K562 (cell line): ENCODE data around the gene LRP1B. TPM values are rescaled to one million over a fixed set of nuclear protein-coding genes. Genes with fewer than 3 reads are reported as not detected.

Experiments used
- ATAC-seq: fragments of 200-7000 bp; cut with Tn5 transposase; 3 replicates; pipeline ENCODE4 v1.9.1; 2020; ENCODE audit warnings: moderate library complexity
- BruUV-seq: library from RNA; stranded (reverse); fragments of 400-500 nt; replicated peaks from 2 replicates; lab custom pipeline; 2021; lab: Mats Ljungman, UMichigan
- CTCF ChIA-PET: fragments of 300-600 bp; formaldehyde crosslinking; extraction: SDS; loops from one replicate; lab custom pipeline; 2021; ENCODE audit warnings: low intra/inter-chr PET ratio; lab: Yijun Ruan, JAX
- POLR2A ChIA-PET: fragments of 300-600, 350-650 bp; sonication (Branson Sonifier 250); formaldehyde crosslinking; extraction: SDS; loops from one replicate; lab custom pipeline; 2021; ENCODE audit warnings: antibody characterized with exemption, inconsistent platforms; lab: Yijun Ruan, JAX
- DNase-seq, 4 experiments: peaks; one replicate each; pipeline versions ENCODE4 v3.0.0 to v3.0.0-alpha.2; 2011 to 2018; ENCODE audit warnings: low spot score in 3 of 4, mixed read lengths in 3 of 4; ENCODE audit errors: extremely low read depth in 1 of 4
- FAIRE-seq: peaks from 2 replicates; lab custom pipeline; 2011; peaks lifted over from hg19 to GRCh38; lab: Jason Lieb, UNC
- H2AFZ ChIP-seq: 2 replicates; pipeline ENCODE4 v1.6.0; 2011; ENCODE audit warnings: low read depth, low read length, control low read depth, inconsistent platforms
- H3K27ac ChIP-seq: fragments of 200-600 bp; 3 replicates; pipeline ENCODE4 v1.8.0; 2011; ENCODE audit warnings: low read depth, mild to moderate bottlenecking, control low read depth, inconsistent platforms, low read length, moderate library complexity, mixed read lengths; ENCODE audit errors: extremely low read depth
- H3K27me3 ChIP-seq, 2 experiments: fragments of 300-600 bp in 1 of 2; 2 replicates in 1 of 2; 3 replicates in 1 of 2; pipeline versions ENCODE4 v1.6.0 to v1.8.0; 2011; ENCODE audit warnings: inconsistent platforms in 2 of 2, low read length in 2 of 2, mild to moderate bottlenecking in 1 of 2, mixed read lengths in 1 of 2, moderate library complexity in 1 of 2; ENCODE audit not compliant: control insufficient read depth in 2 of 2, insufficient read depth in 2 of 2
- H3K36me3 ChIP-seq: fragments of 300-600 bp; 3 replicates; pipeline ENCODE4 v1.8.0; 2011; ENCODE audit warnings: mild to moderate bottlenecking, low read length, inconsistent platforms; ENCODE audit not compliant: control insufficient read depth, insufficient read depth
- H3K4me1 ChIP-seq, 2 experiments: fragments of 200-600 bp in 1 of 2; replicated peaks in 1 of 2; 2 replicates in 1 of 2; 3 replicates in 1 of 2; pipeline versions ENCODE4 v1.5.1 to v1.8.0; 2011; ENCODE audit warnings: inconsistent platforms in 2 of 2, low read length in 2 of 2, mild to moderate bottlenecking in 1 of 2, mixed read lengths in 1 of 2, moderate library complexity in 1 of 2; ENCODE audit not compliant: control insufficient read depth in 2 of 2, insufficient read depth in 2 of 2
- H3K4me2 ChIP-seq: 2 replicates; pipeline ENCODE4 v1.6.1; 2011; ENCODE audit warnings: low read length, control low read depth, inconsistent platforms, mixed read lengths; ENCODE audit not compliant: insufficient read depth
- H3K4me3 ChIP-seq: fragments of 200-600 bp; sonication (generic), shearing (Covaris generic); 2 replicates; pipeline ENCODE4 v1.5.1; 2016; ENCODE audit warnings: control low read depth, inconsistent platforms
- H3K79me2 ChIP-seq: fragments of 200-600 bp; 3 replicates; pipeline ENCODE4 v1.8.0; 2011; ENCODE audit warnings: low read length, inconsistent platforms; ENCODE audit not compliant: control insufficient read depth, insufficient read depth
- H3K9ac ChIP-seq, 2 experiments: 2 replicates each; pipeline versions ENCODE4 v1.6.0 to v1.6.1; 2011; ENCODE audit warnings: low read depth in 2 of 2, low read length in 2 of 2, control low read depth in 1 of 2, inconsistent platforms in 1 of 2, mild to moderate bottlenecking in 1 of 2, mixed read lengths in 1 of 2; ENCODE audit not compliant: insufficient read depth in 1 of 2
- H3K9me1 ChIP-seq: one replicate; pipeline ENCODE4 v1.6.0; 2011; ENCODE audit warnings: inconsistent platforms, mild to moderate bottlenecking, low read length, moderate library complexity; ENCODE audit not compliant: control insufficient read depth, insufficient read depth
- H3K9me3 ChIP-seq: replicated peaks from 2 replicates; pipeline ENCODE4 v1.5.1; 2011; ENCODE audit warnings: low read depth, low read length, inconsistent platforms; ENCODE audit not compliant: control insufficient read depth, insufficient read depth
- H4K20me1 ChIP-seq: replicated peaks from 2 replicates; pipeline ENCODE4 v1.6.1; 2011; ENCODE audit warnings: low read length, inconsistent platforms, mixed read lengths; ENCODE audit not compliant: control insufficient read depth, insufficient read depth
- BCOR ChIP-seq: fragments of 450-650 bp; IDR thresholded peaks from 2 replicates; pipeline ENCODE4 v1.6.1; 2016
- JUNB ChIP-seq: fragments of 450-650 bp; formaldehyde crosslinking; conservative IDR thresholded peaks from 2 replicates; pipeline ENCODE4 v1.4.0; 2020; ENCODE audit warnings: mild to moderate bottlenecking
- KDM1A ChIP-seq, 2 experiments: fragments of 450-650 bp; IDR thresholded peaks; 2 replicates each; pipeline ENCODE4 v1.6.1; 2016; ENCODE audit warnings: mild to moderate bottlenecking in 2 of 2
- KDM4B ChIP-seq, 2 experiments: fragments of 450-650 bp in 1 of 2; sonication (generic) in 1 of 2; IDR thresholded peaks; 2 replicates each; pipeline ENCODE4 v1.6.1; 2016 to 2017; ENCODE audit warnings: borderline replicate concordance in 2 of 2, antibody characterized with exemption in 1 of 2, low read depth in 1 of 2, mild to moderate bottlenecking in 1 of 2
- NCOA2 ChIP-seq, 2 experiments: fragments of 450-650 bp; IDR thresholded peaks; 2 replicates each; pipeline ENCODE4 v1.6.1; 2018; ENCODE audit warnings: mild to moderate bottlenecking in 2 of 2, moderate library complexity in 1 of 2; ENCODE audit not compliant: partially characterized antibody in 2 of 2
- RBM15 ChIP-seq: fragments of 200-400 bp; formaldehyde crosslinking; IDR thresholded peaks from 2 replicates; pipeline ENCODE4 v1.6.1; 2018; ENCODE audit warnings: mild to moderate bottlenecking, low read length, moderate library complexity; ENCODE audit not compliant: insufficient read depth
- ZBTB7A ChIP-seq: IDR thresholded peaks from 2 replicates; pipeline ENCODE4 v1.6.1; 2011; ENCODE audit warnings: low read depth, mild to moderate bottlenecking, low read length, moderate library complexity, borderline replicate concordance; ENCODE audit not compliant: control insufficient read depth
- ZNF239 ChIP-seq: fragments of 250-450 bp; sonication (Bioruptor Pico); IDR thresholded peaks from 2 replicates; pipeline ENCODE4 v1.4.0; 2020; ENCODE audit warnings: mild to moderate bottlenecking
- ZNF584 ChIP-seq: fragments of 200-800 bp; sonication (Bioruptor generic); IDR thresholded peaks from 2 replicates; pipeline ENCODE4 v1.6.1; 2016; ENCODE audit warnings: low read depth, mild to moderate bottlenecking, missing genetic modification characterization, missing compliant biosample characterization
- WGBS: fragments of 100-300 bp; shearing (Covaris generic); methylation state at CpG from one replicate; pipeline ENCODE4 v1.1.6; 2016; ENCODE audit warnings: low coverage, mixed read lengths; ENCODE audit not compliant: insufficient coverage; ENCODE audit errors: missing lambda C conversion rate; 5-methylcytosine and 5-hydroxymethylcytosine counted together
- in situ Hi-C: fragments of 300-500 bp; cut with MboI; formaldehyde crosslinking; loops from 4 replicates; pipeline ENCODE4 v1.15.0; 2018; ENCODE audit warnings: inconsistent platforms, mixed read lengths
- intact Hi-C: fragments of 100-400 bp; cut with micrococcal nuclease; formaldehyde crosslinking; loops from 2 replicates; pipeline ENCODE4 v1.14.2; 2022
- polyA plus RNA-seq, 8 experiments: library from polyadenylated mRNA; depleted of rRNA in 4 of 8; stranded (reverse) in 5 of 8; unstranded in 3 of 8; fragments of >200 nt; fragmentation: Nextera tagmentation in 2 of 8; fragmentation: Illumina TruSeq in 1 of 8; extraction: Ambion mirVana in 2 of 8; extraction: Trizol in 1 of 8; gene quantifications; 2 replicates each; pipeline versions ENCODE4 v1.2.1 to v1.2.3, GENCODE V29; 2011 to 2014; ENCODE audit warnings: inconsistent platforms in 1 of 8, missing spikeins in 1 of 8
- total RNA-seq, 7 experiments: library from RNA; depleted of rRNA in 6 of 7; stranded (reverse); fragments of >200 nt in 6 of 7; fragmentation: Illumina TruSeq in 2 of 7; extraction: Trizol in 2 of 7; gene quantifications; 2 replicates each; pipeline versions ENCODE4 v1.2.1 to v1.2.3, GENCODE V29; 2011 to 2021; ENCODE audit warnings: low replicate concordance in 1 of 7
- TF ChIP-seq, protein P1 (sequence below): sonication (generic); IDR thresholded peaks from 2 replicates; pipeline ENCODE4 v1.6.1; 2016
- TF ChIP-seq, protein P2 (sequence below): sonication (generic); formaldehyde crosslinking; IDR thresholded peaks from 2 replicates; pipeline ENCODE4 v1.8.0; 2022; ENCODE audit warnings: mild to moderate bottlenecking, missing genetic modification reagents

LRP1B gene
- total and polyA plus RNA-seq, 9 of the 15 experiments (the other 6 are each of a cell fraction or from before 2014, with no cell fraction given): not detected

DNA sequence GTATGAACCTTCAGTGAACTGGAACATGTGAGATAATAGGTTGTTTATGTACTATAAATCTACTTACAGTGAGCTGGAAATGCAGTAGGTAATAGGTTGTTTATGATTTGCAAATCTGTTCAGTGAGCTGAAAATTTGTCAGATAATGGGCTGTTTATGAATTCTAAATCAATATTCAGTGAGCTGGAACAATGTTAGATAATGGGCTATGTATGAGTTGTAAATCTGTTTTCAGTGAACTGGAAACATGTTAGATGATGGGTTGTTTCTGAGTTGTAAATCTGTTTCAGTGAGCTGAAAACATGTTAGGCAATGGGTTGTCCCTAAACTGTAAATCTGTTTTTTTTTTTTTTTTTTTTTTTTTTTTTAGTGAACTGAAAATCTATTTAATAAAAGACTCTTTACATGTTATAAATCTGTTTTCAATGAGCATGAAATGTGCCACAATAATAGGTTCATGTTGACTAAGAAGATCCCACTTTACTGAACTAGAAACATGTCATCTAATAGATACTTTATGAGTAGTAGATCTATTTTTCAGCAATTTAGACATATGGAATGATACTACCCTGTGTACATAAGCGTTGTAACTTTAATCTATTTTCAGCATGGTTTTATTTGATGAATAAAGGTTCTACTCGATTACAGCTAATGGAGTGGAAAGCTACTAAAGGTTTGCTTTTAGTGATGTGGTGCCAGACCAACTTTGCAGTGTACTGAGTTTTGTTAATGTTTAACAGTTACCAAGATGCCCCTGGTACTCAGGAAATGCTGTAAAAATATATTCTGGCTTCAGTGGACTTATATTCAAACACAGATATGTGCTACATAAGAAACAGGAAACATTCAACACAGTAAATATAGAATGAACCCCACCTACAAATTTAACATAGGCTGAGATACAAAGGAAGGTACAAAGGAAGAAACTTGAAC, 1471.8 kb downstream of the LRP1B start:
- no peaks in the 10 kb centered on the region for H3K27me3 ChIP-seq
- no peak overlapping the region for H3K9ac ChIP-seq
- no peaks in the 10 kb centered on the region for H4K20me1 ChIP-seq
- FAIRE-seq: no peak
- no peaks in the 10 kb centered on the region for H3K4me1 ChIP-seq
- H3K79me2 ChIP-seq: no peaks in the 10 kb centered on the region
- no peak for ATAC-seq
- H2AFZ ChIP-seq: no peak overlapping the region
- ChIA-PET POLR2A (no interaction called here), CTCF (no interaction called here)
- intact Hi-C loops: no loop called here
- H3K4me3 ChIP-seq: no peak overlapping the region
- TF ChIP-seq ZBTB7A (no peak), KDM1A (IDR thresholded peaks at IDR 0.05) (no peak), ZNF584 (CRISPR knock-in tag) (no peak), NCOA2 (IDR thresholded peaks at IDR 0.05; ENCODE audit: partially characterized antibody in 2 of 2) (no peak), RBM15 (no peak), BCOR (no peak), JUNB (CRISPR knock-in tag) (no peak), ZNF239 (CRISPR knock-in tag) (no peak), KDM4B (IDR thresholded peaks at IDR 0.05; ENCODE audit: borderline replicate concordance in 2 of 2, low read depth in 1 of 2) (no peak)
- TF ChIP-seq, protein P1, sequence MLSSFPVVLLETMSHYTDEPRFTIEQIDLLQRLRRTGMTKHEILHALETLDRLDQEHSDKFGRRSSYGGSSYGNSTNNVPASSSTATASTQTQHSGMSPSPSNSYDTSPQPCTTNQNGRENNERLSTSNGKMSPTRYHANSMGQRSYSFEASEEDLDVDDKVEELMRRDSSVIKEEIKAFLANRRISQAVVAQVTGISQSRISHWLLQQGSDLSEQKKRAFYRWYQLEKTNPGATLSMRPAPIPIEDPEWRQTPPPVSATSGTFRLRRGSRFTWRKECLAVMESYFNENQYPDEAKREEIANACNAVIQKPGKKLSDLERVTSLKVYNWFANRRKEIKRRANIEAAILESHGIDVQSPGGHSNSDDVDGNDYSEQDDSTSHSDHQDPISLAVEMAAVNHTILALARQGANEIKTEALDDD: no peak
- TF ChIP-seq, protein P2, sequence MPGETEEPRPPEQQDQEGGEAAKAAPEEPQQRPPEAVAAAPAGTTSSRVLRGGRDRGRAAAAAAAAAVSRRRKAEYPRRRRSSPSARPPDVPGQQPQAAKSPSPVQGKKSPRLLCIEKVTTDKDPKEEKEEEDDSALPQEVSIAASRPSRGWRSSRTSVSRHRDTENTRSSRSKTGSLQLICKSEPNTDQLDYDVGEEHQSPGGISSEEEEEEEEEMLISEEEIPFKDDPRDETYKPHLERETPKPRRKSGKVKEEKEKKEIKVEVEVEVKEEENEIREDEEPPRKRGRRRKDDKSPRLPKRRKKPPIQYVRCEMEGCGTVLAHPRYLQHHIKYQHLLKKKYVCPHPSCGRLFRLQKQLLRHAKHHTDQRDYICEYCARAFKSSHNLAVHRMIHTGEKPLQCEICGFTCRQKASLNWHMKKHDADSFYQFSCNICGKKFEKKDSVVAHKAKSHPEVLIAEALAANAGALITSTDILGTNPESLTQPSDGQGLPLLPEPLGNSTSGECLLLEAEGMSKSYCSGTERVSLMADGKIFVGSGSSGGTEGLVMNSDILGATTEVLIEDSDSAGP (CRISPR knock-in tag): no peak
- TF ChIP-seq, all 486 proteins: peak for 0
- BruUV-seq: no TSS peak
- no peaks in the 10 kb centered on the region for H3K9me1 ChIP-seq
- DNase-seq: no peak
- H3K4me2 ChIP-seq: no peak overlapping the region
- no peaks in the 10 kb centered on the region for H3K36me3 ChIP-seq
- WGBS: 4% methylated on average over 2 of the region's 2 CpGs
- peaks cover 2% of the 10 kb centered on the region; the same call in 1 of the 2 replicates for H3K9me3 ChIP-seq
- H3K27ac ChIP-seq: no peak overlapping the region
- in situ Hi-C loops: no loop called here
